HG03066 (cell line): Measurements from ENCODE around the gene P2RX4.
"Not testable (repeated sequence)": the region's sequence is repeated elsewhere in the genome, so short reads cannot be mapped to it uniquely, and the experiment has no call there.

Experiments used
- ATAC-seq: cut with Tn5 transposase; IDR thresholded peaks from one replicate; pipeline ENCODE4 v1.9.1; 2021; ENCODE audit warnings: low read depth; ENCODE audit not compliant: unreplicated experiment

Gene P2RX4

GRCh38 chr12:121218588-121219352 lies 8.8 kb downstream of the P2RX4 start:
- no peak for ATAC-seq

GRCh38 chr12:121219353-121219986 lies 9.5 kb downstream of the P2RX4 start:
- no peak for ATAC-seq

- no peak for ATAC-seq
Measured at GRCh38 chr12:121222847-121223246, 12.9 kb downstream of the P2RX4 start.

DNA sequence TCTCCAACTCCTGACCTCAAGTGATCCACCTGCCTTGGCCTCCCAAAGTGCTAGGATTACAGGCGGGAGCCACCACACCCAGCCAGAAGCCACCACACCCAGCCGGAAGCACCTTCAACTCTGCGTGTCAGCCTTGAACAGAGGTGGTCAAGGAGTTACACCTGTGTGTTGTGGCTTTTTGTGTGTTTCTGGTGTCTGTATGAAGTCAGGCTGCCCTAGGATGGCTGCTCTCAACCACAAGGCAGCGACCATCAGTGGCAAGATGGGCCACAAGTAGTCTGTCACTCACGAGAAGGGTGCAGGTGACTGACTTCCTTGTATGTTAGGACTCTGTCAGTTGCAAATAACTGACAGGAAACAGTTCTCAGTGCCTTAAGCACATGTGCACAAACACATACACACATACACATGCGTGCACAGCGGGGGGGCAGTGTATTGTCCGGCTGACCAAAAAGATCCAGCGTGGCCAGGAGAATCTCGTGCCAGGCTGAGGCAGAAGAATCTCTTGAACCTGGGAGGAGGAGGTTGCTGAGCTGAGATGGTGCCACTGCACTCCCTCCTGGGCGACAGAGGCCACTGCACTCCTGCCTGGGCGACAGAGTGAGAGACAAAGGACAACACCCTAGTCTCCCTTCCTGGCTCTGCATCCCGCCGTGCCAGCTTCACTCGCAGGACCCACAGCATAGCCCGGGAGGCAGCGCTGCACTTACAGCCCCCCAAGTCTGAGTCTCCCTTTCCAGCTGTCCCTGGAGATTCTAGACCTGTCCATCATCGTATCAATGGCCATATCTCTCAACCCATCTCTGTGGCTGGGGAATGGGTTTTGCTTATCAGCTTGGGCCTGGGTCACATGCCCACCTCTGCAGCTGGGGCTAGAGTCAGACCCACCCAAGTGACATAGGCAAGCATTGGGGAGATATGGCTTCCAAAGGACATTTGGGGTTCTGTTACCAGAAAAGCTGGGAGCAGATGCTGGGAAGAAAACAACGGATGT lies 13.7 kb downstream of the P2RX4 start:
- ATAC-seq: no peak

DNA sequence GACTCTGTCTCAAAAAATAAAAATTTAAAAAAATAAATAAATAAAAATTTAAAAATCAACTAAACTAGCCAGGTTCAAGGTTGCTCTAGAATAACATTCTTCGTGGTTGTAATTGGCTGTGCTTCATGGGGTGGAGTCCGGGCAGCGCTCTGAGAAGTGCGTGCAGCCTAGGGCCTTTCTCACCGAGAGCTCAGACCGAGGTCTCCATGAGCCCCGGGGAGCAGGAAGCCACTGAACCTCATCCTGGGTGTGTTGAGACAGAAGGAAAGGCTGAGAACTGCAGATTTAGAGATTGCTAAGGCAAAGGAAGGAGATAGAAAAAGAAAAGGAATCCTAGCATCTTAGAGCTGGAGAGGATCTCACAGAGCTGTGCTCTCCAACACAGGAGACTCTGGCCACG lies 14.7 kb downstream of the P2RX4 start:
- ATAC-seq: no peak

- ATAC-seq: no peak
Measured at GRCh38 chr12:121226399-121226798, 16.5 kb downstream of the P2RX4 start.

DNA sequence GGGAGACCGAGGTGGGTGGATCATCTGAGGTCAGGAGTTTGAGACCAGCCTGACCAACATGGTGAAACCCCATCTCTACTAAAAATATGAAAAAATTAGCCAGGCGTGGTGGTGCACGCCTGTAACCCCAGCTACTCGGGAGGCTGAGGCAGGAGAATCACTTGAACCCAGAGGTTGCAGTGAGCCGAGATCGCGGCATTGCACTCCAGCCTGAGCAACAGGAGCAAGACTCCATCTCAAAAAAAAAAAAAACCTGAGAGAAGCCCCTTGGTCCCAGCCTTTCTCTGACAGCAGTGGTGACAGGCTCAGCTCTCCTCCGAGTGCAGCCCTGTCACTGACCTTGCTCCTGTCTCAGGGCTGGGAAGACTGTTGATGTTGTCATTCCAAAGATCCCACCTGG lies 16.9 kb downstream of the P2RX4 start:
- ATAC-seq: peak; percentile 4

DNA sequence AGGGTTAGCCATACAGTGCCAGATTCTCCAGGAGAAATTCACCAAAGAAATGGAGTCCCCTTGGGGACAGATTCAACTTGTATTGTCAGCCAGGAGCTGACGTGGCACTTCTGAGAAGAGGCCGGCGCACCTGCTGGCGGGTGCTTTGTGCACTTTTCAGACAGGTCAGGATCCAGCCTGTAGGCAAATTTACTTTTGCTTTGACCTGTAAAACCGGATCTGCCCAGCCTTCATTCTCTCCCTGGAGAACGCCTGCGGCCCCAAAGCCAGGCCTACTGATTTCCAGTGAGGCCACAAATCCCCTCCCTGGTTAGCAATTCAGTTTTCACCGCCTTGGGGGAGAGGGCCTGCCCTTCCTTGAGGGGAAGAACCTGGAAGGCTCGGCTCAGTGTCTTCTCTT lies 17.4 kb downstream of the P2RX4 start:
- peak; percentile 68 for ATAC-seq

GRCh38 chr12:121228919-121229665 lies 19.2 kb downstream of the P2RX4 start:
- ATAC-seq: no peak

GRCh38 chr12:121229826-121230537 lies 20.1 kb downstream of the P2RX4 start:
- ATAC-seq: not testable (repeated sequence)

DNA sequence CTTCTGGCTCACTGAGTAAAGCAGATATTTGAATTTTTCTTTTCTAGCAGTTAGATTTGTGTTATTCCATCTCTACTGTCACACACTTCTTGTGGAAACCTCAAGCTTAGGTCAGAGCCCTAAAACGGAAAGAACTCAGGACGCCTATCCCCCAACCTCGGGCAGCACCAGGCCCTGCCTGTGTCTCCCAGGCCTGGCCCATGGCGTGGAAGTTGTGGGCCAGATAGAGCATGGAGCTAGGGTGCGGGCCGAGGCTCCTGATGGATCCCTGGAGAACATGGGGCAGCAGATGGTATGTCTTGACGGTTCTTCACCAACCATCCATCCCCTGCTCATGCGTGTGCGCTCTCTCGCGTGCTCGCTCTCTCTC lies 20.6 kb downstream of the P2RX4 start:
- no peak for ATAC-seq

DNA sequence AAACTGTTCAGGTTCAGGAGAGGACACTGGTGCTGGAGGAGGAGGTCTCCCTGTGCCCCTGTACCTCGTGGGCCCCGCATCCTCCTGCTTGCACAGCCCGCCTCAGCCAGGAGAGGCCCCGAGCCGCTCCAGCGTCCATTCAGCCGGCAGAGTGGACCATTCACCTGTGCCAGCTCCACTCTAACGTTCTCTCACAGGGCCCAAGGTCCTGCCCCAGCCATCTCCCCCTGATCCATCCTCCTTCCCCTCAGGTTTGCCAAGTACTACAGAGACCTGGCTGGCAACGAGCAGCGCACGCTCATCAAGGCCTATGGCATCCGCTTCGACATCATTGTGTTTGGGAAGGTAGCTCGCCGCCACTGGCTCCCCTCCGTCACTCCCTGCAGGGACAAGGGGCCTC lies 22.2 kb downstream of the P2RX4 start:
- no peak for ATAC-seq

GRCh38 chr12:121232977-121233627 lies 23.2 kb downstream of the P2RX4 start:
- no peak for ATAC-seq

GRCh38 chr12:121233628-121234020 lies 23.7 kb downstream of the P2RX4 start:
- no peak for ATAC-seq

GRCh38 chr12:121236776-121237175 lies 26.8 kb downstream of the P2RX4 start:
- ATAC-seq: no peak

- ATAC-seq: no peak
Measured at GRCh38 chr12:121237415-121237814, 27.5 kb downstream of the P2RX4 start.

DNA sequence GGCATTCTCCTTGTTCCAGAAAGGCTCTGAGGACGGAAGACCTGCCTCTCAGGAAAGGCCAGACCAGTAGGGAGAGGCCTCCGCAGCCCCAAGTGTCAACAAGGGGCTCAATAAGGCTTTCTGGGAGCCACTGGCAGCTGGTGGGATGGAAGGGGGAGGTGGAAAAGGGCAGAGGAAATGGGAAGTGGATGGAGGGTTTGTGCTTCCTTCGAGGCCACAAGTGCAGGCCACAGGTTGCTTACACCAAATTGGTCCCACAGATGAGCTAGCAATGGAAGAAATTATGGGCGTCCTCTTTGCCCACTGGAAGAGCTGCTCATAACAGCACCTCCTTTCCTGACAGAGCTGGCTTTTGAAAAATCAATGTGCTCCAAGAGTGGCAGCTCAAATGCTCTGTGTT lies 28.2 kb downstream of the P2RX4 start:
- ATAC-seq: no peak

- ATAC-seq: no peak
Measured at GRCh38 chr12:121238604-121239350, 28.8 kb downstream of the P2RX4 start.
